Osteoblast (primary cell): ENCODE results near the gene BCL2L13. TPM values are rescaled to one million over a fixed set of nuclear protein-coding genes. Genes with fewer than 3 reads are reported as not detected.
A peak's percentile ranks its signal among the peaks of the same experiment; 100 is the strongest.

Experiments
- DNase-seq: peaks from one replicate; pipeline ENCODE4 v3.0.0; 2011; ENCODE audit warnings: low spot score, mixed read lengths; ENCODE audit not compliant: insufficient read length; ENCODE audit errors: missing footprints
- H2AFZ ChIP-seq: 2 replicates; pipeline ENCODE4 v1.6.0; 2011; ENCODE audit warnings: mild to moderate bottlenecking, low read length
- H3K27ac ChIP-seq: 2 replicates; pipeline ENCODE4 v1.5.1; 2011; ENCODE audit warnings: mild to moderate bottlenecking, low read depth, low read length, moderate library complexity
- H3K27me3 ChIP-seq: 2 replicates; pipeline ENCODE4 v1.6.0; 2012; ENCODE audit warnings: mild to moderate bottlenecking, control low read depth, inconsistent platforms, low read length, moderate library complexity; ENCODE audit not compliant: insufficient read depth
- H3K36me3 ChIP-seq: 2 replicates; pipeline ENCODE4 v1.5.1; 2011; ENCODE audit warnings: mild to moderate bottlenecking, low read length, control low read depth, moderate library complexity; ENCODE audit not compliant: insufficient read depth
- H3K4me1 ChIP-seq: 2 replicates; pipeline ENCODE4 v1.5.1; 2011; ENCODE audit warnings: mild to moderate bottlenecking, low read length, control low read depth, moderate library complexity; ENCODE audit not compliant: insufficient read depth
- H3K4me2 ChIP-seq: 2 replicates; pipeline ENCODE4 v1.6.0; 2011; ENCODE audit warnings: mild to moderate bottlenecking, low read length; ENCODE audit not compliant: insufficient read depth
- H3K4me3 ChIP-seq: fragments of 200-600 bp; sonication (generic); 3 replicates; pipeline ENCODE4 v1.5.1; 2012; ENCODE audit warnings: mild to moderate bottlenecking, low read length, inconsistent platforms; ENCODE audit not compliant: insufficient read depth
- H3K79me2 ChIP-seq: 2 replicates; pipeline ENCODE4 v1.6.0; 2012; ENCODE audit warnings: mild to moderate bottlenecking, low read length, control low read depth, inconsistent platforms; ENCODE audit not compliant: insufficient read depth
- H3K9me3 ChIP-seq: 2 replicates; pipeline ENCODE4 v1.5.1; 2011; ENCODE audit warnings: low read depth, low read length, control low read depth
- H4K20me1 ChIP-seq: 2 replicates; pipeline ENCODE4 v1.6.0; 2012; ENCODE audit warnings: mild to moderate bottlenecking, low read length, control low read depth; ENCODE audit not compliant: insufficient read depth
- total RNA-seq: library from RNA; depleted of rRNA; stranded (reverse); fragments of >200 nt; gene quantifications from 2 replicates; pipeline ENCODE4 v1.2.3, GENCODE V29; 2012
- TF ChIP-seq, protein P1 (sequence below): IDR thresholded peaks from 2 replicates; pipeline ENCODE4 v1.5.1; 2011; ENCODE audit warnings: mild to moderate bottlenecking, low read depth, low read length, moderate library complexity; ENCODE audit errors: extremely low read depth

BCL2L13 gene
- total RNA-seq, 1 donor, result 86.5 TPM

GRCh38 chr22:17592201-17592600 is 46.4 kb upstream of the BCL2L13 start:
- Histone ChIP-seq H3K4me2 (no peak overlapping the region), H3K36me3 (peaks cover 62% of the 10 kb centered on the region), H3K79me2 (no peaks in the 10 kb centered on the region), H4K20me1 (no peaks in the 10 kb centered on the region), H3K4me3 (no peak overlapping the region), H2AFZ (no peak overlapping the region), H3K9me3 (no peaks in the 10 kb centered on the region), H3K27ac (no peak overlapping the region), H3K4me1 (no peaks in the 10 kb centered on the region), H3K27me3 (no peaks in the 10 kb centered on the region)
- TF ChIP-seq, protein P1, sequence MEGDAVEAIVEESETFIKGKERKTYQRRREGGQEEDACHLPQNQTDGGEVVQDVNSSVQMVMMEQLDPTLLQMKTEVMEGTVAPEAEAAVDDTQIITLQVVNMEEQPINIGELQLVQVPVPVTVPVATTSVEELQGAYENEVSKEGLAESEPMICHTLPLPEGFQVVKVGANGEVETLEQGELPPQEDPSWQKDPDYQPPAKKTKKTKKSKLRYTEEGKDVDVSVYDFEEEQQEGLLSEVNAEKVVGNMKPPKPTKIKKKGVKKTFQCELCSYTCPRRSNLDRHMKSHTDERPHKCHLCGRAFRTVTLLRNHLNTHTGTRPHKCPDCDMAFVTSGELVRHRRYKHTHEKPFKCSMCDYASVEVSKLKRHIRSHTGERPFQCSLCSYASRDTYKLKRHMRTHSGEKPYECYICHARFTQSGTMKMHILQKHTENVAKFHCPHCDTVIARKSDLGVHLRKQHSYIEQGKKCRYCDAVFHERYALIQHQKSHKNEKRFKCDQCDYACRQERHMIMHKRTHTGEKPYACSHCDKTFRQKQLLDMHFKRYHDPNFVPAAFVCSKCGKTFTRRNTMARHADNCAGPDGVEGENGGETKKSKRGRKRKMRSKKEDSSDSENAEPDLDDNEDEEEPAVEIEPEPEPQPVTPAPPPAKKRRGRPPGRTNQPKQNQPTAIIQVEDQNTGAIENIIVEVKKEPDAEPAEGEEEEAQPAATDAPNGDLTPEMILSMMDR, result no peak
- no peak for DNase-seq

- Histone ChIP-seq H3K79me2 (peaks cover 3% of the 10 kb centered on the region), H2AFZ (no peak overlapping the region), H3K9me3 (no peaks in the 10 kb centered on the region), H3K4me1 (no peaks in the 10 kb centered on the region), H3K27ac (no peak overlapping the region), H3K36me3 (peaks cover 78% of the 10 kb centered on the region), H3K4me3 (no peak overlapping the region), H3K4me2 (no peak overlapping the region), H3K27me3 (no peaks in the 10 kb centered on the region), H4K20me1 (no peaks in the 10 kb centered on the region)
- TF ChIP-seq, protein P1, result no peak
- DNase-seq, result no peak
These were observed 42.3 kb upstream of the BCL2L13 start for GRCh38 chr22:17596226-17596625.

- no peak for DNase-seq
- H3K36me3 ChIP-seq, result peaks cover 69% of the 10 kb centered on the region
- no peaks in the 10 kb centered on the region for H3K9me3 ChIP-seq
- no peak overlapping the region for H3K4me3 ChIP-seq
- H3K4me2 ChIP-seq, result no peak overlapping the region
- no peaks in the 10 kb centered on the region for H3K4me1 ChIP-seq
- peak overlapping the region; percentile 61 for H3K27ac ChIP-seq
- TF ChIP-seq, protein P1, result no peak
- peaks cover 9% of the 10 kb centered on the region for H3K79me2 ChIP-seq
- H3K27me3 ChIP-seq, result no peaks in the 10 kb centered on the region
- H4K20me1 ChIP-seq, result no peaks in the 10 kb centered on the region
- no peak overlapping the region for H2AFZ ChIP-seq
These were observed 41.3 kb upstream of the BCL2L13 start for GRCh38 chr22:17597217-17597616.

DNA sequence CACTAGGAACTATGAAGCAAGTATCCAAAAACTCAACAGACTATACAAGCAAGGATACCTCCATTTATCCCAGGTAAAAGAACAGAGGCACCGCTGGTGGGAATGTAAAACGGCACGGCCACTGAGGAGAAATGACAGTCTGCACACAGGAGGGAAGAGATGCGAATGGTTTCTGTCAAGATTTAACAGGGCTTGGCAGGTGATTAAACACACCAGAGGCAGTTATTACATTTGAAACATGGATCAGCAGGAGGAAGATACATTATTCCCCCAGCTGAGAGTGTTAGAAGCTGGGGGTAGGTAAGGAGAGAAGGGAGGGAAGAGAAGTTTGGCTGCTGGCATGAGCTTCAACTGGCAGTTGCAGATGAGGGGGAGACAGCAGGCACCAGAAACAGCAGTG is 40.2 kb upstream of the BCL2L13 start:
- H2AFZ ChIP-seq, result no peak overlapping the region
- peaks cover 2% of the 10 kb centered on the region for H4K20me1 ChIP-seq
- no peak overlapping the region for H3K4me2 ChIP-seq
- H3K27me3 ChIP-seq, result no peaks in the 10 kb centered on the region
- peaks cover 14% of the 10 kb centered on the region for H3K79me2 ChIP-seq
- H3K4me3 ChIP-seq, result no peak overlapping the region
- H3K36me3 ChIP-seq, result peaks cover 63% of the 10 kb centered on the region
- no peak for DNase-seq
- TF ChIP-seq, protein P1, result no peak
- no peak overlapping the region for H3K27ac ChIP-seq
- no peaks in the 10 kb centered on the region for H3K9me3 ChIP-seq
- no peaks in the 10 kb centered on the region for H3K4me1 ChIP-seq
